Activated T-helper 1 cell treated with anti-CD3 and anti-CD28 coated beads, Interleukin-12 subunit alpha, Interleukin-12 subunit beta, Interleukin-2, Interleukin-4 antibody, amounts not matched to agents 30 ng/mL and 10 ng/mL and 1 ng/mL, durations not matched to agents 14 hours and 24 hours and 36 hours (primary cell): ENCODE measurements around the gene MOSMO. TPM values are rescaled to one million over a fixed set of nuclear protein-coding genes. Genes with fewer than 3 reads are reported as not detected.

Experiments used
- DNase-seq: peaks from one replicate; pipeline ENCODE4 v3.0.0; 2021; ENCODE audit warnings: low spot score
- H3K27ac Mint-ChIP-seq: one replicate; pipeline ENCODE4 v1.8.0; 2021; ENCODE audit warnings: mild to moderate bottlenecking, mixed read lengths
- H3K27me3 Mint-ChIP-seq: one replicate; pipeline ENCODE4 v1.8.0; 2022; ENCODE audit warnings: mild to moderate bottlenecking, moderate library complexity, mixed read lengths; ENCODE audit not compliant: insufficient read depth
- H3K36me3 Mint-ChIP-seq: one replicate; pipeline ENCODE4 v1.8.0; 2021; ENCODE audit warnings: low read depth, mixed read lengths
- H3K4me1 Mint-ChIP-seq: one replicate; pipeline ENCODE4 v1.8.0; 2021; ENCODE audit warnings: low read depth, mixed read lengths
- H3K4me3 Mint-ChIP-seq: one replicate; pipeline ENCODE4 v1.8.0; 2021; ENCODE audit warnings: mild to moderate bottlenecking, moderate library complexity, mixed read lengths
- H3K9me3 Mint-ChIP-seq: one replicate; pipeline ENCODE4 v1.8.0; 2021; ENCODE audit warnings: mixed read lengths
- intact Hi-C: fragments of 100-400 bp; cut with micrococcal nuclease; formaldehyde crosslinking; loops from one replicate; pipeline ENCODE4 v1.15.1; 2024
- total RNA-seq: library from RNA; stranded (reverse); gene quantifications from 2 replicates; pipeline ENCODE4 v1.2.3, GENCODE V29; 2022

The MOSMO gene
- total RNA-seq, 1 donor from 2014 or later: 12.7 TPM

DNA sequence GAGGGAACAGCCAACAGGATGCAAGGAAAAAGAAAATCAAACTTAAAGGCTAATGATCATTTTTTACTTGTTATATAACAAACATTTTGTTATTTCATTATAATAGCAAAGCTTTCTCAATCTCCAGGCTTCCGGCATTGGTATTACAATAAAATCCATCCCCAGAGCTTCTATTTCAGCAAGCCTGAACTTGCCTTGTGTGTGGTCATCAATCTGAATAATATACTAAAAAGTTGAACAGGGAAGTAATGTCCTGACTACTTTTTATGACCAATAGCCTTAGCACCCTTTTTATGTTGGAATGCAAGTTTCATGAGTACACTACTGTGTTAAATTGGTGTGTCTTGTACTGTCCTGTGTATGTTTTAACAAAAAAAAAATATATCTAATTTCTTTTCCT, 57.3 kb downstream of the MOSMO start:
- Mint-ChIP-seq H3K4me1 (no peaks in the 10 kb centered on the region), H3K27me3 (no peaks in the 10 kb centered on the region), H3K27ac (no peak overlapping the region), H3K36me3 (peaks cover 5% of the 10 kb centered on the region), H3K9me3 (no peaks in the 10 kb centered on the region), H3K4me3 (no peak overlapping the region)
- intact Hi-C loops: no loop called here
- DNase-seq: no peak

DNA sequence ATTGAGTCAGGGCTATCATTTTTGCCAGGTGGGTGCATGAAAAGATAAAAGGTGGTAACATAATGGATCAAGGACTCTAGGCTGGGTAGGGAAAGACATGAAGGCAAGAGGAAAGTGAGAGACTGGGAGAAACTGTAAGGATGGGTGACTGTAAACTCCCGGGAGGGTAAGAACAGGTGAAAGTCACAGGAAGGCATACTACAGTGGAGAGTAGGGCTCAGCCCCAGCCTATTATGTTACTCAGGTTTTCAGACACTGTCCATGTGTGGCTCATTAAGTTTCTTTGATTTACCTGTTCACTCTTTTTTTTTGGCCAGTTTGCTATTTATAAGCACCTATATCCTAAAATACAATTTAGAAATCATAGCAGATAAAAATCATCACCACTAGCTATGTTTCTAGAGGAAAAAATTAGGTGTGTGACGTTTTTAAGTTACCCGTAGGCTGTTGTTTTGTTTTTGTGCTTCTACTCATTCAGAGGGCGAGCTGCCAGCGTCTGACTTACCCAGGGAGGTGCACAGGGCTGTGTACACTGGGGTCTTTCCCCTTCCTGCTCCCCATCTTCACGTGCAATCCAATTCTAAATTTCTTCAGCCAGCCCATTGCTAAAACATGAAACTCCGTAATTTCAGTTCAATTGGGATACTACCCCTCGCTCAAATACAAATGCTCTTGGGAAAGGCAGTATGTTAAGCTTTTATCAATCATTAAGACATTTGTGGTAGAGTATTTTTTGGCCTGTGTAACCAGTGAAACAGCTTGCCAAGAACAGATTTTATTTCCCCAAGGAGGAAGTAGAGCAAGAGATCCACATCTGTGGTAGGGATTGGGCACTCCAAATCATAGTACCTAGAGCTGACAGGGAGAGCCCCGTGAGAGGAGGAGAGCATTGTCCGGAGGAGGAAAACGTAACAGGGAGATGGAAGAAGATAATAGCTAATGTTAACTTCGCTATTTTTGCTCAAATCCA, 62.7 kb downstream of the MOSMO start:
- no peaks in the 10 kb centered on the region for H3K27me3 Mint-ChIP-seq
- intact Hi-C loops: no loop called here
- no peak for DNase-seq
- no peak overlapping the region for H3K27ac Mint-ChIP-seq
- no peak overlapping the region for H3K4me3 Mint-ChIP-seq
- no peaks in the 10 kb centered on the region for H3K4me1 Mint-ChIP-seq
- peaks cover 5% of the 10 kb centered on the region for H3K36me3 Mint-ChIP-seq
- H3K9me3 Mint-ChIP-seq: no peaks in the 10 kb centered on the region

DNA sequence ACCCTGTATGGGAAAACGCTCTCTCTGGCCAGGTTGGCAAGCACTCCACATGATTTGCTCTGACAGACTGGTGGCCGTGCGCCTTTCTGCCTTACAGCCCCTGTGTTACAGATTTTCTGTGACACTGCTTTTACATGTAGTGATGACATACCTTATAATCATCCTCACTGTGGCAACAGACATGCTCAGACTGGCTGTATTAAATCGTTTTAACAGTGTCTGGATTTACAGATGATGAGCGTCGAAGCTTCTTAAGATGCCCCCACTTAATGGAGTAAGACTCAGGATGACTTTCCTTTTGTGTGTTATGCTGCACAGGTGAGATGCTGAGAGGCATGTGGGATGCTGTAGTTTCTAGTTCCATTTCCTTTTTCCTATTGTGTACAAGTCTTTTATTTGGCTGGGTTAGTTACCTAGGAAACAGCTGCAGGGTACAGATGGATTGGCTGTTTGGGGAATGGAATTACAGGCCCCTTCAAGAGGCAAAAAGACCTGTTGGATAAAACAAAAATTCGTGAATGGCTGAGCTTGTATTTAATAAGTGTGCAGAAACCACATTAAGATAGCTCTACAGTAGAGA, 63.5 kb downstream of the MOSMO start:
- DNase-seq: no peak
- H3K27ac Mint-ChIP-seq: no peak overlapping the region
- H3K36me3 Mint-ChIP-seq: peaks cover 5% of the 10 kb centered on the region
- no peaks in the 10 kb centered on the region for H3K9me3 Mint-ChIP-seq
- no peaks in the 10 kb centered on the region for H3K27me3 Mint-ChIP-seq
- no peaks in the 10 kb centered on the region for H3K4me1 Mint-ChIP-seq
- intact Hi-C loops: no loop called here
- H3K4me3 Mint-ChIP-seq: no peak overlapping the region

DNA sequence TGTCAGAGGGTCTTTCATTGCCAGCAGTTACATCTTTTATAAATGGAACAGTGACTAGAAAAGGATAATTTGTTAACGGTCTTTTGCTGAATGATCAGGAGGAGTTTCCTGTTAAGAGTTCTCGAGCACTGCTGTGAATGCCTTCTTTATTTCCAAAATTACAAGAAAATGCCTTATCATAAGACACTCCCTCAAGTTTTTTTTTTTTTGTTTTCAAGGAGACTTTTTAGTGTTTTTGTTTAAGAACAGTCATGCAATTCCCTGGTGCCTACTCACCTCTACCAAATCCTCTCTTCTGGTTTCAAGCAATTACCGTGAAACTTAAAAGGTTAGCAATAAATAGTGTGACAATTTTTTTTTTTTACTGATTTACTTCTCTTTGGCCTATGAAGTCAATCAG, 65.4 kb downstream of the MOSMO start:
- Mint-ChIP-seq H3K9me3 (no peaks in the 10 kb centered on the region), H3K27ac (no peak overlapping the region), H3K4me3 (no peak overlapping the region), H3K36me3 (no peaks in the 10 kb centered on the region), H3K27me3 (no peaks in the 10 kb centered on the region), H3K4me1 (peaks cover 7% of the 10 kb centered on the region)
- no peak for DNase-seq
- intact Hi-C loops: no loop called here

DNA sequence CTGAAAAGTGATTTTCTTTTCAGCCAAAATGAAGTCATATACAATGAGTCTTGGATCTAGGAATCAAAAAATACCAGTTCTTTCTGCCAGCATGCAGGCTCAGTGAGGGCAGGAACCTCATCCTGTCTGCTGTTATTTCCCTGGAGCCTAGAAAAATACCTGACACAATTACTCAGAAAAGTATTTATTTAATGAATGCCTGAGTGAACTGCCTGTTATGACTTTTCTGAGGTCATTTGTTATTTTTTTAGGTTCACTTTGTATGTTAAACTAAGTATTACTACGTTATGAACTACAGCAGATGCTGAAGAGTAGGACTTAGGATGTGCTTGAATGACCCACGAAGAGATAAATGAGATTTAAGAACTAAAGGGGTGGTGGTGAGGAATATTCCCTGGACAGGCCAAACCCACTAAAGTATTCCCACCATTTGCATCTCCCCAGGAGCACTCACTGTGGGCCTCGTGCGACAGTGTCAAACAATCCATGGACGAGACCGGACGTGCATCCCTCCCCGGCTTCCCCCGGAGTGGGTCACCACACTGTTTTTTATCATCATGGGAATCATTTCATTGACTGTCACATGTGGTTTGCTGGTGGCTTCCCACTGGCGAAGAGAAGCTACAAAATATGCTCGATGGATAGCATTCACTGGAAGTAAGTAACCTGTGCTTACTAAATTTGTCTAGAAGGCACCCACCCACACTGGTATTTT, 67.3 kb downstream of the MOSMO start:
- no peaks in the 10 kb centered on the region for H3K9me3 Mint-ChIP-seq
- no peaks in the 10 kb centered on the region for H3K27me3 Mint-ChIP-seq
- H3K4me1 Mint-ChIP-seq: peaks cover 7% of the 10 kb centered on the region
- no peak overlapping the region for H3K27ac Mint-ChIP-seq
- H3K36me3 Mint-ChIP-seq: no peaks in the 10 kb centered on the region
- DNase-seq: no peak
- H3K4me3 Mint-ChIP-seq: no peak overlapping the region
- intact Hi-C loops: no loop called here

DNA sequence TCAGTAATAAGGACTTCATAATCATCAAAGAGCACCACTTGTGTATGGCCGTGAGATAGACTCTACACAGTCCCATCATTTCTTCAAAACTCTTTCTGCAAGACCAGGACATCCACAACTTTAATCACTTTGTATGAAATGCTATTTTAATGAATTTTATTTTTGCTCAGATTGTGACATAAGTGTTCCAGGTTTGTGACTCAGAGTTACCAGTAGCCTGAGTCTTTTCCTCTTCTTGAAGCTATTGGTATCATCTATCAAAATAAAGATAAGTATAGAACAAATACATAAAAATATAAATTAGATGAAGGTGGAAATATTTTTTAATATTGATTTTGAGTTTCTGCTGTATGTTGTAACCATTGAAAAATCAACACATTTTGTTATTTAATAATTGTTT, 67.9 kb downstream of the MOSMO start:
- Mint-ChIP-seq H3K4me3 (no peak overlapping the region), H3K9me3 (no peaks in the 10 kb centered on the region), H3K36me3 (peaks cover 3% of the 10 kb centered on the region), H3K27ac (no peak overlapping the region), H3K4me1 (peaks cover 7% of the 10 kb centered on the region), H3K27me3 (no peaks in the 10 kb centered on the region)
- intact Hi-C loops: no loop called here
- no peak for DNase-seq

DNA sequence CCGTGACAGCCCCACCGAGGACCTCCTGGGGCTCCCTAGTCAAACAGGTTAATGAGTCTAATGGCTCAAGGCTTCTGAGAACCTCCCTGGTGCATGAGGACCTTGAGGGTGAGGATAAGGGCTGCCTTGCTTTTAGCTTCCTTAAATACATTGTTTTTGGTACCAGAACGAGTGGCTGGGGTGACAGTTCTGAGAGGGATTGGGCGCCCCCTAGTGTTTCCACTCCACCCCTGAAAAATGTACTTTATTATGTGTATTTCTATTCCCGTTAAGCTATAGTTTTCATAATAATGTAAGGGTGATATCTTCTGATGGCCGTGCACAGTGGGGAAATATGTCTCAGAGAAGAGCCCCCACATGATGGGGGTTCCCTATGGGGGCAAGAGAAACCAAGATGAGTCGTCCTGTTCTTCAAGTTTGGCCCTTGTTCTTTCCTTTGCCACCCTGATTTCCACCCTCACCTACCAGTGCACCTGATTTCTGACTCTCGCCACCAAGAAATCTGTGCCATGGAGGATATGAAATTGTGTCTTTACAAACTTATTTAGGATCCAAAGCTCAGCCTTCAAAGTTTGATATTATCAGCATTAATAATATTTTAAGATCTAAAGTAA, 69.9 kb downstream of the MOSMO start:
- peak; percentile 48 for DNase-seq
- Mint-ChIP-seq H3K27me3 (no peaks in the 10 kb centered on the region), H3K4me1 (peaks cover 7% of the 10 kb centered on the region), H3K9me3 (no peaks in the 10 kb centered on the region), H3K4me3 (no peak overlapping the region), H3K36me3 (peaks cover 3% of the 10 kb centered on the region), H3K27ac (no peak overlapping the region)
- intact Hi-C loops: loop anchor here (1.0 kb wide), 2 partner anchors 77 to 110 kb away; partner anchors contain the start of gene PDZD9

DNA sequence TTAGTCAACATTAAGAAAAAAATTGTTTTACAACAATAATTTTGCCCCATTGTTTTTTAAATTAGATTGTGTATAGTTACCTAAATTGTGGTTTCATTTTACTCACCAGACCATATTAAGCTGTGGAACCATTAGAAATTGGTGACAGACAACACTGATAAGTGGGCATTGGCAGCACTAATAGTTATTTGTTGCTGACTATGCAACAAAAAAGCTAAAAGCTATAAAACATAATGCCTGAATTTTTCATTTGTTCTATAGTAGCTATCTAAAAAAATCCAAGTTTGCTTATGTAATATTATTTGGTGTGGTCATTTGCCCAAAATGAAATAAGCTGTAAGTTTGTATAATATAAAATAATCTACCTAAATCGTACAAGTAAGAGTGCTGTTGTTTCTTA, 70.7 kb downstream of the MOSMO start:
- Mint-ChIP-seq H3K36me3 (peaks cover 3% of the 10 kb centered on the region), H3K9me3 (no peaks in the 10 kb centered on the region), H3K4me1 (peaks cover 7% of the 10 kb centered on the region), H3K4me3 (no peak overlapping the region), H3K27ac (no peak overlapping the region), H3K27me3 (no peaks in the 10 kb centered on the region)
- intact Hi-C loops: no loop called here
- DNase-seq: no peak

DNA sequence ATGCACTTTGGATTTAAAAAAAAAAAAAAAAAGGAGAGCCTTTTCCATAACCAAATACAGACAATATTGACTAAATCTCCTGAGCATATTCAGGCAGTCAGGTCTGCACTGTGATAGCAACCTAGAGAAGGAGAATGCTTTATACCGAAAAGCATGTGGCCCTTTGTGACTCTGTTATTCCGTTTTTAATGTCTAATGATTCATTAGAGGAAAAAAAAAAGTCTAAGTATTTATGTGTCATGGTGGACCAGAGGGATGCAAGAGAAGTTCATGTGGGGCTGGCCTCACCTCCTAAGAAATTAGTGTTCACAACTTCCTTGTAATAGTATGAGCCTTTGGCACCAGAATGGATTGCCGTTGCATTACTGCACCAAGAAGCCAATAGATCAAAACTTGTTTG, 73.1 kb downstream of the MOSMO start:
- H3K27ac Mint-ChIP-seq: no peak overlapping the region
- H3K4me3 Mint-ChIP-seq: no peak overlapping the region
- H3K9me3 Mint-ChIP-seq: no peaks in the 10 kb centered on the region
- H3K4me1 Mint-ChIP-seq: peaks cover 7% of the 10 kb centered on the region
- intact Hi-C loops: no loop called here
- no peaks in the 10 kb centered on the region for H3K27me3 Mint-ChIP-seq
- H3K36me3 Mint-ChIP-seq: peaks cover 9% of the 10 kb centered on the region
- DNase-seq: no peak

DNA sequence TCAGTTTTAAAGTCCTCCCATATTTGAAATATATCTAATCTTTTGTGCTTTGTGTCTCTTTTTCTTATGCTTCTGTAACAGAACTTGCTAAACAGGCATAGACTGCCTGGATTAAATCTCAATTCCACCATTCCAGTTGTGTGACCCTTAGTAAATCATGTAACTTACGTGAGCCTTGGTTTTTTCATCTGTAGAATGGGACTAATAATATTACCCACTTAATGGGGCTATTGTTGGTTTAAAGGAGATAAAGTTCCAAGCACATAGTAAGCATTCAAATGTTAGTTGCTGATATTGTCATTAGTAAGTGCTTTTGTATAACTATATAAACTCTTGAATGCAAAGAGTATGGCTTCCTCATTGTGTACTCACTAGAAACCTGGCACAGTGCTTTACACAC, 78.5 kb downstream of the MOSMO start:
- no peak overlapping the region for H3K4me3 Mint-ChIP-seq
- H3K27ac Mint-ChIP-seq: no peak overlapping the region
- H3K27me3 Mint-ChIP-seq: no peaks in the 10 kb centered on the region
- H3K9me3 Mint-ChIP-seq: no peaks in the 10 kb centered on the region
- H3K4me1 Mint-ChIP-seq: no peaks in the 10 kb centered on the region
- intact Hi-C loops: no loop called here
- peaks cover 12% of the 10 kb centered on the region for H3K36me3 Mint-ChIP-seq
- no peak for DNase-seq

DNA sequence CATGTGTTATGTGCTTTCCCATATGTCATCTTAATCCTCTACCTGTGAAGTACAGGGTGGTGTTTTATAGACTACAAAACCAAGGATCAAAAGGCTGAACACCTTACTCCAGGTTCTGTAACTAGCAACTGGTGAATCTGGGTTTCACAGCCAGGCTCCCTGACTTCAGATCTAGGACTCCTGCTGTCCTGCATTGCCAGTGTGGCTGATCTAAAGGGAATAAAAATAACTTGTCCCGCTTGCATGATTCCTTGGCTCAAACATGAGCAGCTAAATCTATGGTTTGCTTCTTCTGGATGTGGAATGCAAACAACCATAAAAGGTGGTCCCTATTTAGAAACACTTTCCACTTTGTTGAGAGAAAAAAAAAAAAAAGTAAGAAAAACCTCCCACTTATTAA, 80.7 kb downstream of the MOSMO start:
- Mint-ChIP-seq H3K27me3 (peaks cover 6% of the 10 kb centered on the region), H3K27ac (no peak overlapping the region), H3K4me1 (no peaks in the 10 kb centered on the region), H3K36me3 (peaks cover 12% of the 10 kb centered on the region), H3K4me3 (no peak overlapping the region), H3K9me3 (no peaks in the 10 kb centered on the region)
- intact Hi-C loops: no loop called here
- DNase-seq: no peak

DNA sequence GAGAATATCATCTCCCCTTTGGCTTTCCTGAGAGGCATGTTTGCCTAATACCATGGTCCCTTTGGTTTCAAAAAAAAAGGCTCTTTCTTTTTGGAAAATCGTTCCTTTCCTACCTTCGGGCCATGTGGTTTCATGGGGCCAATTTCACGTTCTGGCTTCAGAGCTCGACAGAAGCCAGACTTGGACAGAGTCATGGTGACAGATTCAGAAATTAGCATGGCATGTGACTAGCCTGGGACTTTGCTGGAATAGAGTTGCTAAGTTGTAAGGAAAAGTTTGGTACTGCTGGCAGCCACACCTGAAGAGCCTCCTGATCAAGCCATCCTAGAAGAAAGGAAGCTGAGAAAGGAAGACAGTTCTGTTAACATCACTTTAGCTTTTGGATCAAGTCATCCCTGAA, 82.0 kb downstream of the MOSMO start:
- no peak for DNase-seq
- no peak overlapping the region for H3K4me3 Mint-ChIP-seq
- peaks cover 11% of the 10 kb centered on the region for H3K36me3 Mint-ChIP-seq
- no peak overlapping the region for H3K27ac Mint-ChIP-seq
- intact Hi-C loops: no loop called here
- H3K9me3 Mint-ChIP-seq: no peaks in the 10 kb centered on the region
- no peaks in the 10 kb centered on the region for H3K4me1 Mint-ChIP-seq
- peaks cover 6% of the 10 kb centered on the region for H3K27me3 Mint-ChIP-seq

DNA sequence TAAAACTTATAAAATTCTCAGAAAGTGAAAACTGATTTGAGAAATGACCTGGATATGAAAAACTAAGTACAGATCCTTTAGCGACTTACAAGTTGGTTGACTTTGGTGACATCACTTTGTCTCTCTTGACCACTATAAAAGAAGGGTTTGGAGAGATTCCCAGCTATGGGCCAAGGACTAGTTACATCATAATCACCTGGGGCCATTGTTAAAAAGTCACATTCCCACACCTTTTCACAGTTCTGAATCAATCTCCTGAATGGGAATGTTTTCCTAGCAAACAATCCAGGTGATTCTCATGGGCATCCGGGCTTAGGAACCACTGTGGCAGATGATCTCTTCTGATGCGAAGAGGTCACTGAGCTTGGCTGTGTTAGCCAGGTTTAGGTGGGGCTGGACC, 83.8 kb downstream of the MOSMO start:
- Mint-ChIP-seq H3K4me3 (no peak overlapping the region), H3K27ac (no peak overlapping the region), H3K9me3 (no peaks in the 10 kb centered on the region), H3K27me3 (peaks cover 9% of the 10 kb centered on the region), H3K4me1 (no peaks in the 10 kb centered on the region), H3K36me3 (peaks cover 3% of the 10 kb centered on the region)
- intact Hi-C loops: no loop called here
- DNase-seq: no peak
